HepG2 (cell line): Measurements from ENCODE around the gene COG8. TPM values are rescaled to one million over a fixed set of nuclear protein-coding genes. Genes with fewer than 3 reads are reported as not detected.
A peak's percentile ranks its signal among the peaks of the same experiment; 100 is the strongest.

Experiments used
- ATAC-seq: fragments of 200-7000 bp; cut with Tn5 transposase; 3 replicates; pipeline ENCODE4 v1.9.1; 2020; ENCODE audit warnings: mild to moderate bottlenecking, moderate library complexity
- BruUV-seq: library from RNA; stranded (reverse); fragments of 400-500 nt; replicated peaks from 2 replicates; lab custom pipeline; 2021; lab: Mats Ljungman, UMichigan
- CTCF ChIA-PET: fragments of 300-600 bp; formaldehyde crosslinking; extraction: SDS; loops from one replicate; lab custom pipeline; 2021; ENCODE audit warnings: low total read pairs, inconsistent platforms, low intra/inter-chr PET ratio; lab: Yijun Ruan, JAX
- POLR2A ChIA-PET: fragments of 350-600 bp; sonication (Branson Sonifier 250); formaldehyde crosslinking; loops from one replicate; lab custom pipeline; 2020; ENCODE audit warnings: antibody characterized with exemption, inconsistent platforms; lab: Yijun Ruan, JAX
- DNase-seq: peaks from one replicate; pipeline ENCODE4 v3.0.0-alpha.2; 2015; ENCODE audit warnings: low spot score
- FAIRE-seq: peaks from 3 replicates; lab custom pipeline; 2011; peaks lifted over from hg19 to GRCh38; lab: Jason Lieb, UNC
- H2AFZ ChIP-seq: one replicate; pipeline ENCODE4 v1.6.1; 2011; ENCODE audit warnings: low read length, inconsistent platforms
- H3K27ac ChIP-seq: fragments of 300-600 bp; 3 replicates; pipeline ENCODE4 v1.8.0; 2011; ENCODE audit warnings: mixed run types, mild to moderate bottlenecking, mixed read lengths, low read length, inconsistent platforms; ENCODE audit not compliant: insufficient read depth; ENCODE audit errors: extremely low read length
- H3K27me3 ChIP-seq, 2 experiments: fragments of 200-600 bp in 1 of 2; 2 replicates in 1 of 2; 3 replicates in 1 of 2; pipeline versions ENCODE4 v1.6.0 to v1.8.0; 2011; ENCODE audit warnings: low read length in 2 of 2, mild to moderate bottlenecking in 2 of 2, moderate library complexity in 2 of 2, inconsistent platforms in 1 of 2; ENCODE audit not compliant: insufficient read depth in 2 of 2, control insufficient read depth in 1 of 2
- H3K36me3 ChIP-seq, 2 experiments: fragments of 200-600 bp in 1 of 2; replicated peaks in 1 of 2; 2 replicates in 1 of 2; 3 replicates in 1 of 2; pipeline versions ENCODE4 v1.5.1 to v1.8.0; 2011; ENCODE audit warnings: low read length in 2 of 2, inconsistent platforms in 1 of 2; ENCODE audit not compliant: insufficient read depth in 2 of 2, control insufficient read depth in 1 of 2
- H3K4me1 ChIP-seq: 2 replicates; pipeline ENCODE4 v1.5.1; 2012; ENCODE audit warnings: low read length, inconsistent platforms; ENCODE audit not compliant: insufficient read depth
- H3K4me2 ChIP-seq: 2 replicates; pipeline ENCODE4 v1.6.0; 2011; ENCODE audit warnings: low read depth, low read length, inconsistent platforms
- H3K4me3 ChIP-seq, 3 experiments: fragments of 200-600 bp in 1 of 3; sonication (generic), shearing (Covaris generic) in 1 of 3; replicated peaks in 1 of 3; 2 replicates each; pipeline ENCODE4 v1.5.1; 2011 to 2016; ENCODE audit warnings: low read length in 3 of 3, inconsistent platforms in 2 of 3, low read depth in 2 of 3, mild to moderate bottlenecking in 2 of 3, control low read depth in 1 of 3, mixed read lengths in 1 of 3; ENCODE audit not compliant: insufficient read depth in 1 of 3
- H3K79me2 ChIP-seq: one replicate; pipeline ENCODE4 v1.6.1; 2011; ENCODE audit warnings: low read length, inconsistent platforms; ENCODE audit not compliant: insufficient read depth
- H3K9ac ChIP-seq: 2 replicates; pipeline ENCODE4 v1.6.0; 2011; ENCODE audit warnings: mild to moderate bottlenecking, low read depth, low read length, inconsistent platforms; ENCODE audit not compliant: insufficient read depth
- H3K9me3 ChIP-seq: 2 replicates; pipeline ENCODE4 v1.5.1; 2012; ENCODE audit warnings: mild to moderate bottlenecking, low read length
- H4K20me1 ChIP-seq: 2 replicates; pipeline ENCODE4 v1.6.0; 2011; ENCODE audit warnings: inconsistent platforms, mild to moderate bottlenecking, low read length, moderate library complexity; ENCODE audit not compliant: insufficient read depth
- ELF3 ChIP-seq: IDR thresholded peaks from 2 replicates; pipeline ENCODE4 v1.6.1; 2016; ENCODE audit warnings: missing genetic modification reagents, missing compliant biosample characterization
- HNF4G ChIP-seq, 2 experiments: sonication (generic) in 1 of 2; formaldehyde crosslinking in 1 of 2; IDR thresholded peaks; 2 replicates each; pipeline versions ENCODE4 v1.4.0 to v1.6.1; 2011 to 2020; ENCODE audit warnings: borderline replicate concordance in 2 of 2, low read depth in 2 of 2, mild to moderate bottlenecking in 2 of 2, low read length in 1 of 2, missing genetic modification reagents in 1 of 2, moderate library complexity in 1 of 2
- JUNB ChIP-seq: sonication (generic); formaldehyde crosslinking; IDR thresholded peaks from 2 replicates; pipeline ENCODE4 v1.8.0; 2022; ENCODE audit warnings: missing genetic modification reagents, mild to moderate bottlenecking, borderline replicate concordance
- KLF16 ChIP-seq, 2 experiments: sonication (generic) in 1 of 2; formaldehyde crosslinking in 1 of 2; IDR thresholded peaks; 2 replicates each; pipeline versions ENCODE4 v1.6.1 to v1.8.0; 2016 to 2023; ENCODE audit warnings: missing genetic modification reagents in 2 of 2, missing compliant biosample characterization in 1 of 2
- MAFG ChIP-seq: sonication (generic); formaldehyde crosslinking; IDR thresholded peaks from 2 replicates; pipeline ENCODE4 v1.5.1; 2020; ENCODE audit warnings: mild to moderate bottlenecking, missing genetic modification reagents
- MAX ChIP-seq: IDR thresholded peaks from 2 replicates; pipeline ENCODE4 v1.6.1; 2012; ENCODE audit warnings: inconsistent platforms
- MEIS1 ChIP-seq: sonication (generic); formaldehyde crosslinking; IDR thresholded peaks from 2 replicates; pipeline ENCODE4 v1.9.0; 2021; ENCODE audit warnings: mild to moderate bottlenecking, missing genetic modification reagents, moderate library complexity, borderline replicate concordance
- NONO ChIP-seq, 2 experiments: fragments of 450-650 bp in 1 of 2; sonication (generic) in 1 of 2; formaldehyde crosslinking in 1 of 2; IDR thresholded peaks in 1 of 2; conservative IDR thresholded peaks in 1 of 2; 2 replicates each; pipeline versions ENCODE4 v1.6.1 to v1.8.0; 2017 to 2022; ENCODE audit warnings: mild to moderate bottlenecking in 1 of 2, missing genetic modification reagents in 1 of 2, moderate library complexity in 1 of 2
- NR2F1 ChIP-seq, 2 experiments: fragments of 450-650 bp in 1 of 2; formaldehyde crosslinking in 1 of 2; IDR thresholded peaks; 2 replicates each; pipeline versions ENCODE4 v1.5.0 to v1.6.1; 2016 to 2020; ENCODE audit warnings: mild to moderate bottlenecking in 1 of 2, missing compliant biosample characterization in 1 of 2, missing genetic modification reagents in 1 of 2, moderate library complexity in 1 of 2
- NR2F6 ChIP-seq, 2 experiments: IDR thresholded peaks; 2 replicates each; pipeline ENCODE4 v1.6.1; 2016; ENCODE audit warnings: antibody characterized with exemption in 1 of 2, mild to moderate bottlenecking in 1 of 2
- ONECUT2 ChIP-seq: sonication (generic); formaldehyde crosslinking; IDR thresholded peaks from 2 replicates; pipeline ENCODE4 v1.4.0; 2020; ENCODE audit warnings: missing genetic modification reagents
- PCBP2 ChIP-seq: fragments of 200-400 bp; formaldehyde crosslinking; optimal IDR thresholded peaks from 2 replicates; pipeline ENCODE3; 2018; ENCODE audit warnings: low read length, low read depth; ENCODE audit not compliant: poor library complexity, severe bottlenecking
- RAD51 ChIP-seq: fragments of 450-650 bp; IDR thresholded peaks from 2 replicates; pipeline ENCODE4 v1.6.1; 2016; ENCODE audit warnings: borderline replicate concordance
- ZC3H13 ChIP-seq: sonication (generic); formaldehyde crosslinking; IDR thresholded peaks from 2 replicates; pipeline ENCODE4 v1.8.1; 2023; ENCODE audit warnings: mild to moderate bottlenecking, missing genetic modification reagents, moderate library complexity
- ZNF136 ChIP-seq: sonication (generic); formaldehyde crosslinking; IDR thresholded peaks from 2 replicates; pipeline ENCODE4 v1.8.1; 2022; ENCODE audit warnings: low read depth, mild to moderate bottlenecking, moderate library complexity, missing genetic modification reagents
- ZNF343 ChIP-seq: sonication (generic); formaldehyde crosslinking; IDR thresholded peaks from 2 replicates; pipeline ENCODE4 v1.4.0; 2020; ENCODE audit warnings: mild to moderate bottlenecking, missing genetic modification reagents
- ZNF382 ChIP-seq: sonication (generic); formaldehyde crosslinking; IDR thresholded peaks from 2 replicates; pipeline ENCODE4 v1.5.0; 2020; ENCODE audit warnings: missing genetic modification reagents, mild to moderate bottlenecking, borderline replicate concordance
- ZNF589 ChIP-seq: sonication (generic); formaldehyde crosslinking; conservative IDR thresholded peaks from 2 replicates; pipeline ENCODE4 v1.8.0; 2022; ENCODE audit warnings: mild to moderate bottlenecking, moderate library complexity, missing genetic modification reagents
- ZNF597 ChIP-seq: sonication (generic); formaldehyde crosslinking; IDR thresholded peaks from 2 replicates; pipeline ENCODE4 v1.5.0; 2020; ENCODE audit warnings: missing genetic modification reagents
- WGBS: methylation state at CpG from one replicate; pipeline ENCODE4 v1.1.6; 2017; ENCODE audit warnings: low lambda C conversion rate; 5-methylcytosine and 5-hydroxymethylcytosine counted together
- in situ Hi-C: cut with HindIII; loops from 2 replicates; pipeline ENCODE4 v1.10.0; 2017; ENCODE audit warnings: low pct_unique_long_range_greater_than_20kb; ENCODE audit not compliant: extremely low pct_ligation_motif_present
- intact Hi-C: fragments of 100-400 bp; cut with micrococcal nuclease; formaldehyde crosslinking; loops from one replicate; pipeline ENCODE4 v1.10.0; 2022; ENCODE audit not compliant: unreplicated experiment
- polyA plus RNA-seq, 8 experiments: library from polyadenylated mRNA; depleted of rRNA in 3 of 8; stranded (reverse) in 7 of 8; unstranded in 1 of 8; fragments of >200 nt; fragmentation: Illumina TruSeq in 4 of 8; extraction: Trizol in 4 of 8; gene quantifications; 2 replicates each; pipeline versions ENCODE4 v1.2.1 to v1.2.3, GENCODE V29; 2011 to 2016; ENCODE audit warnings: low read depth in 4 of 8, missing spikeins in 1 of 8, mixed read lengths in 1 of 8; ENCODE audit not compliant: insufficient read depth in 1 of 8
- total RNA-seq, 5 experiments: library from RNA; depleted of rRNA; stranded (reverse); fragments of >200 nt; fragmentation: Illumina TruSeq; extraction: Trizol; gene quantifications; 2 replicates each; pipeline ENCODE4 v1.2.3, GENCODE V29; 2016; ENCODE audit warnings: low read depth in 1 of 5

The COG8 gene
- total and polyA plus RNA-seq, 2 of the 13 experiments (the other 11 are each of a cell fraction or from before 2014, with no cell fraction given) = 45.5 to 52.1 TPM

GRCh38 chr16:69319381-69319780 lies 20.0 kb downstream of the COG8 start:
- peaks cover 59 to 88% of the 10 kb centered on the region in 2 experiments for H3K36me3 ChIP-seq

GRCh38 chr16:69318911-69319289 lies 20.5 kb downstream of the COG8 start:
- no peak for FAIRE-seq
- BruUV-seq = no TSS peak
- peaks cover 4% of the 10 kb centered on the region; the same call in 1 of the 2 replicates for H4K20me1 ChIP-seq
- no peak overlapping the region for H3K4me2 ChIP-seq
- H3K4me1 ChIP-seq = peaks cover 8% of the 10 kb centered on the region; the same call in 1 of the 2 replicates
- no peak for DNase-seq
- H2AFZ ChIP-seq = no peak overlapping the region
- H3K27me3 ChIP-seq = no peaks in the 10 kb centered on the region
- no peak overlapping the region for H3K4me3 ChIP-seq
- intact Hi-C loops (no loop called here), in situ Hi-C loops (no loop called here)
- H3K36me3 ChIP-seq = peaks cover 58 to 83% of the 10 kb centered on the region in 2 experiments
- 90% methylated on average over 7 of the region's 10 CpGs for WGBS
- H3K9ac ChIP-seq = no peak overlapping the region
- ChIA-PET CTCF (no interaction called here), POLR2A (no interaction called here)
- peak; percentile 8 for ATAC-seq
- peaks cover 8% of the 10 kb centered on the region for H3K79me2 ChIP-seq
- no peaks in the 10 kb centered on the region for H3K9me3 ChIP-seq
- H3K27ac ChIP-seq = no peak overlapping the region
- TF ChIP-seq ZNF597 (CRISPR knock-in tag) = no peak
- TF ChIP-seq MAFG (CRISPR knock-in tag) = no peak
- peak; percentile 8; the same call in 1 of the 2 replicates for TF ChIP-seq ZC3H13 (CRISPR knock-in tag)
- TF ChIP-seq JUNB (CRISPR knock-in tag) = no peak
- TF ChIP-seq ELF3 (CRISPR knock-in tag) = no peak
- no peak for TF ChIP-seq MEIS1 (CRISPR knock-in tag)
- no peak for TF ChIP-seq RAD51
- peak in 1 of 2 experiments; percentile 23; a peak in 1 of 4 replicates for TF ChIP-seq NR2F1 (CRISPR knock-in tag; IDR thresholded peaks at IDR 0.05)
- no peak for TF ChIP-seq MAX
- TF ChIP-seq NR2F6 (IDR thresholded peaks at IDR 0.05) = peak; percentile 72; the same call in 1 of the 2 replicates
- TF ChIP-seq NR2F6 (CRISPR knock-in tag; IDR thresholded peaks at IDR 0.05) = peak; percentile 42; the same call in 1 of the 2 replicates
- no peak for TF ChIP-seq ZNF382 (CRISPR knock-in tag)
- TF ChIP-seq HNF4G (IDR thresholded peaks at IDR 0.05; ENCODE audit: borderline replicate concordance, low read depth, low read length) = no peak
- TF ChIP-seq HNF4G (CRISPR knock-in tag; IDR thresholded peaks at IDR 0.05; ENCODE audit: borderline replicate concordance, low read depth) = no peak
- TF ChIP-seq ZNF136 (CRISPR knock-in tag) = no peak
- TF ChIP-seq ONECUT2 (CRISPR knock-in tag) = no peak
- TF ChIP-seq ZNF589 = no peak
- TF ChIP-seq KLF16 (CRISPR knock-in tag; IDR thresholded peaks at IDR 0.05) = no peak
- TF ChIP-seq PCBP2 = no peak

More at GRCh38 chr16:69319381-69319780, 20.0 kb downstream of the COG8 start:
- Histone ChIP-seq H2AFZ (no peak overlapping the region), H4K20me1 (peaks cover 4% of the 10 kb centered on the region; the same call in 1 of the 2 replicates), H3K4me3 (no peak overlapping the region), H3K9ac (no peak overlapping the region), H3K9me3 (no peaks in the 10 kb centered on the region), H3K27ac (no peak overlapping the region), H3K79me2 (peaks cover 11% of the 10 kb centered on the region), H3K27me3 (no peaks in the 10 kb centered on the region), H3K4me2 (no peak overlapping the region), H3K4me1 (peaks cover 13% of the 10 kb centered on the region)
- in situ Hi-C loops = no loop called here
- TF ChIP-seq ZNF343 (CRISPR knock-in tag) = no peak
- no peak for TF ChIP-seq NONO (IDR thresholded peaks at IDR 0.05)
- TF ChIP-seq NONO (CRISPR knock-in tag; conservative IDR thresholded peaks at IDR 0.05) = 0 out of 2 replicates have a peak, but pooled peaks have one; percentile 7
- no peak for ATAC-seq
- no TSS peak for BruUV-seq
- POLR2A ChIA-PET = no interaction called here
- over 99% methylated on average over 9 of the region's 9 CpGs for WGBS
- intact Hi-C loops = no loop called here
- no peak for FAIRE-seq
- no peak for DNase-seq
- CTCF ChIA-PET = no interaction called here
